B cell (primary cell): ENCODE results near the gene UPB1. TPM values are rescaled to one million over a fixed set of nuclear protein-coding genes. Genes with fewer than 3 reads are reported as not detected.
A peak's percentile ranks its signal among the peaks of the same experiment; 100 is the strongest.

Source experiments
- ATAC-seq: fragments of 200-7000 bp; cut with Tn5 transposase; one replicate; pipeline ENCODE4 v1.10.0; 2021; ENCODE audit warnings: low read depth, mild to moderate bottlenecking, moderate number of reproducible peaks, moderate library complexity
- CTCF ChIA-PET: fragments of 350-600 bp; sonication (Branson Sonifier 250); formaldehyde crosslinking; loops from one replicate; lab custom pipeline; 2021; ENCODE audit warnings: antibody characterized with exemption, inconsistent platforms; lab: Charles Lee
- POLR2A ChIA-PET: fragments of 350-600 bp; sonication (Branson Sonifier 250); formaldehyde crosslinking; loops from one replicate; lab custom pipeline; 2021; ENCODE audit warnings: antibody characterized with exemption; lab: Charles Lee
- DNase-seq: peaks from one replicate; pipeline ENCODE4 v3.0.0; 2013
- H2AFZ ChIP-seq: 2 replicates; pipeline ENCODE4 v1.6.1; 2012; ENCODE audit warnings: mild to moderate bottlenecking, low read depth, low read length; ENCODE audit not compliant: insufficient read depth, poor library complexity, severe bottlenecking
- H3K27ac ChIP-seq, 2 donors: 1 replicate in 1 of 2; 2 replicates in 1 of 2; pipeline ENCODE4 v1.5.1; 2012 to 2013; ENCODE audit warnings: low read length in 2 of 2, mild to moderate bottlenecking in 2 of 2, moderate library complexity in 1 of 2
- H3K27me3 ChIP-seq, 4 experiments: fragments of 200-600 bp in 1 of 4; sonication (generic) in 1 of 4; replicated peaks in 1 of 4; 1 replicate in 2 of 4; 2 replicates in 2 of 4; pipeline versions ENCODE4 v1.6.1 to v1.7.0; 2013 to 2016; ENCODE audit warnings: low read length in 3 of 4, mild to moderate bottlenecking in 2 of 4, mixed read lengths in 1 of 4, moderate library complexity in 1 of 4; ENCODE audit not compliant: insufficient read depth in 4 of 4, control insufficient read depth in 3 of 4; ENCODE audit errors: control extremely low read depth in 1 of 4
- H3K36me3 ChIP-seq, 2 experiments: replicated peaks in 1 of 2; 1 replicate in 1 of 2; 2 replicates in 1 of 2; pipeline versions ENCODE4 v1.6.1 to v1.7.1; 2013; ENCODE audit warnings: low read length in 1 of 2; ENCODE audit not compliant: insufficient read depth in 2 of 2, control insufficient read depth in 1 of 2; ENCODE audit errors: control extremely low read depth in 1 of 2, extremely low read depth in 1 of 2
- H3K4me1 ChIP-seq, 2 donors: fragments of 200-600 bp in 1 of 2; sonication (generic) in 1 of 2; 1 replicate in 1 of 2; 2 replicates in 1 of 2; pipeline versions ENCODE4 v1.5.1 to v1.6.1; 2013 to 2017; ENCODE audit warnings: low read length in 2 of 2; ENCODE audit not compliant: control insufficient read depth in 2 of 2, insufficient read depth in 2 of 2
- H3K4me2 ChIP-seq: replicated peaks from 2 replicates; pipeline ENCODE3; 2012; ENCODE audit warnings: mild to moderate bottlenecking, low read depth, low read length; ENCODE audit not compliant: poor library complexity, severe bottlenecking
- H3K4me3 ChIP-seq, 5 experiments: fragments of 200-600 bp in 1 of 5; sonication (generic) in 1 of 5; 1 replicate in 3 of 5; 2 replicates in 2 of 5; pipeline versions ENCODE4 v1.5.1 to v1.7.0; 2011 to 2016; ENCODE audit warnings: low read length in 4 of 5, mild to moderate bottlenecking in 4 of 5, low read depth in 2 of 5, control low read depth in 1 of 5, moderate library complexity in 1 of 5; ENCODE audit not compliant: insufficient read depth in 1 of 5; ENCODE audit errors: control extremely low read depth in 1 of 5, extremely low read depth in 1 of 5
- H3K79me2 ChIP-seq: fragments of 200-600 bp; sonication (generic); one replicate; pipeline ENCODE4 v1.6.0; 2016; ENCODE audit warnings: low read length; ENCODE audit not compliant: control insufficient read depth, insufficient read depth
- H3K9ac ChIP-seq: fragments of 200-600 bp; sonication (generic); 2 replicates; pipeline ENCODE4 v1.6.1; 2017; ENCODE audit warnings: mild to moderate bottlenecking, low read length, moderate library complexity
- H3K9me3 ChIP-seq, 3 donors: one replicate each; pipeline versions ENCODE4 v1.6.1 to v1.7.1; 2013; ENCODE audit warnings: low read length in 2 of 3; ENCODE audit not compliant: control insufficient read depth in 2 of 3, insufficient read depth in 1 of 3; ENCODE audit errors: control extremely low read depth in 1 of 3
- H4K20me1 ChIP-seq: 2 replicates; pipeline ENCODE4 v1.6.0; 2012; ENCODE audit warnings: mild to moderate bottlenecking, low read length; ENCODE audit not compliant: insufficient read depth, control insufficient read depth, poor library complexity, severe bottlenecking
- H3K27ac Mint-ChIP-seq: one replicate; pipeline ENCODE4 v1.8.0; 2021; ENCODE audit warnings: mixed read lengths
- H3K27me3 Mint-ChIP-seq: one replicate; pipeline ENCODE4 v1.8.0; 2021; ENCODE audit warnings: mixed read lengths
- H3K4me1 Mint-ChIP-seq: one replicate; pipeline ENCODE4 v1.8.0; 2021; ENCODE audit warnings: mixed read lengths
- H3K4me3 Mint-ChIP-seq: one replicate; pipeline ENCODE4 v1.8.0; 2021; ENCODE audit warnings: mixed read lengths
- H3K9me3 Mint-ChIP-seq: one replicate; pipeline ENCODE4 v1.8.0; 2022; ENCODE audit warnings: mixed read lengths; ENCODE audit not compliant: insufficient read depth
- EZH2 ChIP-seq: IDR thresholded peaks from 2 replicates; pipeline ENCODE4 v1.6.1; 2012; ENCODE audit warnings: borderline replicate concordance, low read depth, mild to moderate bottlenecking, moderate library complexity, low read length; ENCODE audit not compliant: insufficient read depth, poor library complexity, severe bottlenecking
- WGBS: methylation state at CpG from one replicate; pipeline ENCODE4 v1.1.5; 2013; ENCODE audit warnings: missing lambda C conversion rate; ENCODE audit not compliant: insufficient coverage; 5-methylcytosine and 5-hydroxymethylcytosine counted together
- intact Hi-C: fragments of 100-400 bp; cut with micrococcal nuclease; formaldehyde crosslinking; loops from one replicate; pipeline ENCODE4 v1.10.0; 2022
- polyA plus RNA-seq: library from polyadenylated mRNA; depleted of rRNA; stranded (reverse); fragments of >200 nt; gene quantifications from 2 replicates; pipeline ENCODE4 v1.2.3, GENCODE V29; 2012
- total RNA-seq, 2 donors: library from RNA; stranded (reverse); fragments of 120-200 nt in 1 of 2; gene quantifications; 1 replicate in 1 of 2; 2 replicates in 1 of 2; pipeline versions ENCODE4 v1.2.3 to v1.2.4, GENCODE V29; 2013 to 2022
- TF ChIP-seq, protein P1 (sequence below): fragments of 200-600 bp; IDR thresholded peaks from one replicate; pipeline ENCODE4 v1.8.0; 2022; ENCODE audit warnings: antibody characterized with exemption, mild to moderate bottlenecking

UPB1 gene
- total and polyA plus RNA-seq, 2 donors (not counting 1 experiment from before 2014, with no cell fraction given): 1.2 to 4.0 TPM

DNA sequence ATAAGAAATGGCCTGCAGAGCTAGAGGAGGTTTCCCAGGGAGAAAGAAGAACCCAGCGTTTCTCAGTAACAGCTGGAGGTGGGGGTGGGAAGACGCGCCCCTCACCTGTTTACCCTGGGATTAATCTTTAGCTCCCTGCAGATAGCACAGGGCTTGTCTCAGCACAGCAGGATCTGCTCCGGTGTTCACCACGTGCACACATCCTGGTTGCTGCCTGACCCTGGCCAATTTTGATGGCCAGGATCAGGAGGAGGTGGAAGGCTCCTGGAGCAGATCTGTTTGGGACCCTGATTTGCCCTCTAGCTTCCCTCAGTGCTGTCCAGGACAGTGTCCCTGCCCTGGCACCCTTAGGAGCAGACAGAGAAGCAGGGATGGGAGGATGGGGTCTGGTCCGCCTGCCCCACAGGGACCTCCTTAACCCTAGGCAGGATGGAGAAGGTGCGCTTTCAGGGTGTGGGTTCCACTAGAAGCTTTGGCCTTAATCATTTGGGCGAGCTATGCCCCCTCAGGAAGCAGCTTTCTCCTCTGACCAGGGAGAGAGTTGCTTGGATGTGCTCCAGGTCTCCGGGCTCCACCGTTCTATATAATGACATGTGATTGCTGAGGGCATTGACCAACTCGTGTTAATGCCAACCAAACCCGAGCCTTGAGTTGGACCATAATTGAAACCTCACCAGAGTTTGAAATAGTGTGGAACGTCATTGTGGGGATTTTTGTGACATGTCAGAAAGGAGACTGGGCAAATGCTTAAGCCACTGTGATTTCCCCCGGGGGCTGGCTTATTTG is 19.3 kb downstream of the UPB1 start:
- peak overlapping the region; percentile 5 for H3K4me3 Mint-ChIP-seq
- POLR2A ChIA-PET: no interaction called here
- Histone ChIP-seq H3K4me3 (no peak overlapping the region), H3K4me2 (no peak overlapping the region), H3K36me3 (no peaks in the 10 kb centered on the region), H2AFZ (no peak overlapping the region), H3K9me3 (no peaks in the 10 kb centered on the region), H4K20me1 (no peaks in the 10 kb centered on the region), H3K4me1 (peaks cover 24 to 27% of the 10 kb centered on the region in 2 donors), H3K79me2 (no peaks in the 10 kb centered on the region), H3K9ac (no peak overlapping the region), H3K27ac (no peak overlapping the region), H3K27me3 (peaks cover 0 to 4% (median 1%) of the 10 kb centered on the region in 4 experiments)
- TF ChIP-seq, protein P1, sequence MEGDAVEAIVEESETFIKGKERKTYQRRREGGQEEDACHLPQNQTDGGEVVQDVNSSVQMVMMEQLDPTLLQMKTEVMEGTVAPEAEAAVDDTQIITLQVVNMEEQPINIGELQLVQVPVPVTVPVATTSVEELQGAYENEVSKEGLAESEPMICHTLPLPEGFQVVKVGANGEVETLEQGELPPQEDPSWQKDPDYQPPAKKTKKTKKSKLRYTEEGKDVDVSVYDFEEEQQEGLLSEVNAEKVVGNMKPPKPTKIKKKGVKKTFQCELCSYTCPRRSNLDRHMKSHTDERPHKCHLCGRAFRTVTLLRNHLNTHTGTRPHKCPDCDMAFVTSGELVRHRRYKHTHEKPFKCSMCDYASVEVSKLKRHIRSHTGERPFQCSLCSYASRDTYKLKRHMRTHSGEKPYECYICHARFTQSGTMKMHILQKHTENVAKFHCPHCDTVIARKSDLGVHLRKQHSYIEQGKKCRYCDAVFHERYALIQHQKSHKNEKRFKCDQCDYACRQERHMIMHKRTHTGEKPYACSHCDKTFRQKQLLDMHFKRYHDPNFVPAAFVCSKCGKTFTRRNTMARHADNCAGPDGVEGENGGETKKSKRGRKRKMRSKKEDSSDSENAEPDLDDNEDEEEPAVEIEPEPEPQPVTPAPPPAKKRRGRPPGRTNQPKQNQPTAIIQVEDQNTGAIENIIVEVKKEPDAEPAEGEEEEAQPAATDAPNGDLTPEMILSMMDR: no peak
- no peak for TF ChIP-seq EZH2
- no peaks in the 10 kb centered on the region for H3K9me3 Mint-ChIP-seq
- peaks cover 9% of the 10 kb centered on the region for H3K27me3 Mint-ChIP-seq
- no peak for ATAC-seq
- CTCF ChIA-PET: interaction anchor here (1.0 to 1.3 kb wide), 3 partner anchors 9 to 76 kb away, joined by 3 to 4 read pairs (median 3); no protein-coding TSS in a partner anchor
- H3K4me1 Mint-ChIP-seq: peaks cover 50% of the 10 kb centered on the region
- intact Hi-C loops: no loop called here
- H3K27ac Mint-ChIP-seq: no peak overlapping the region
- DNase-seq: no peak
- 65% methylated on average over 14 of the region's 14 CpGs for WGBS

DNA sequence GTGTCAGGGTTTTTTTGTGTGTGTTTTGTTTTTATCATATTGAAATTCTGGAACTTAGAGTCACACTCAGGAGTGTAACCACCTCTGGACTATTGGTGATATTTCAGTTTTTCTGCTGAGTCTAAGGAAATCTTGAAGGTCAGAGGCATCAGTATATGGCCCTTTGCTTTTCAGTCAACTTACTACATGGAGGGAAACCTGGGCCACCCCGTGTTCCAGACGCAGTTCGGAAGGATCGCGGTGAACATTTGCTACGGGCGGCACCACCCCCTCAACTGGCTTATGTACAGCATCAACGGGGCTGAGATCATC is 19.9 kb downstream of the UPB1 start:
- ChIA-PET POLR2A (no interaction called here), CTCF (interaction anchor here (1.0 to 1.3 kb wide), 3 partner anchors 10 to 77 kb away, joined by 3 to 4 read pairs (median 3); no protein-coding TSS in a partner anchor)
- DNase-seq: no peak
- Histone ChIP-seq H2AFZ (no peak overlapping the region), H3K27me3 (peaks cover 0 to 4% (median 1%) of the 10 kb centered on the region in 4 experiments), H3K9me3 (no peaks in the 10 kb centered on the region), H3K27ac (no peak overlapping the region), H3K9ac (no peak overlapping the region), H3K36me3 (no peaks in the 10 kb centered on the region), H3K79me2 (no peaks in the 10 kb centered on the region), H3K4me1 (peaks cover 24 to 27% of the 10 kb centered on the region in 2 donors), H4K20me1 (no peaks in the 10 kb centered on the region), H3K4me3 (no peak overlapping the region), H3K4me2 (no peak overlapping the region)
- intact Hi-C loops: no loop called here
- Mint-ChIP-seq H3K4me3 (peak overlapping the region; percentile 5), H3K4me1 (peaks cover 45% of the 10 kb centered on the region), H3K9me3 (no peaks in the 10 kb centered on the region), H3K27me3 (peaks cover 9% of the 10 kb centered on the region), H3K27ac (no peak overlapping the region)
- ATAC-seq: no peak
- no peak for TF ChIP-seq EZH2
- TF ChIP-seq, protein P1: no peak
- 90% methylated on average over 8 of the region's 8 CpGs for WGBS
